Activated T-helper 1 cell treated with anti-CD3 and anti-CD28 coated beads, Interleukin-12 subunit alpha, Interleukin-12 subunit beta, Interleukin-2, Interleukin-4 antibody, amounts not matched to agents 30 ng/mL and 10 ng/mL and 1 ng/mL, durations not matched to agents 14 hours and 24 hours and 36 hours (primary cell): Measurements from ENCODE around the gene C2orf15. TPM values are rescaled to one million over a fixed set of nuclear protein-coding genes. Genes with fewer than 3 reads are reported as not detected.
A peak's percentile ranks its signal among the peaks of the same experiment; 100 is the strongest.

Source experiments
- DNase-seq: peaks from one replicate; pipeline ENCODE4 v3.0.0; 2021; ENCODE audit warnings: low spot score
- H3K27ac Mint-ChIP-seq: one replicate; pipeline ENCODE4 v1.8.0; 2021; ENCODE audit warnings: mild to moderate bottlenecking, mixed read lengths
- H3K27me3 Mint-ChIP-seq: one replicate; pipeline ENCODE4 v1.8.0; 2022; ENCODE audit warnings: mild to moderate bottlenecking, moderate library complexity, mixed read lengths; ENCODE audit not compliant: insufficient read depth
- H3K36me3 Mint-ChIP-seq: one replicate; pipeline ENCODE4 v1.8.0; 2021; ENCODE audit warnings: low read depth, mixed read lengths
- H3K4me1 Mint-ChIP-seq: one replicate; pipeline ENCODE4 v1.8.0; 2021; ENCODE audit warnings: low read depth, mixed read lengths
- H3K4me3 Mint-ChIP-seq: one replicate; pipeline ENCODE4 v1.8.0; 2021; ENCODE audit warnings: mild to moderate bottlenecking, moderate library complexity, mixed read lengths
- H3K9me3 Mint-ChIP-seq: one replicate; pipeline ENCODE4 v1.8.0; 2021; ENCODE audit warnings: mixed read lengths
- intact Hi-C: fragments of 100-400 bp; cut with micrococcal nuclease; formaldehyde crosslinking; loops from one replicate; pipeline ENCODE4 v1.15.1; 2024
- total RNA-seq: library from RNA; stranded (reverse); gene quantifications from 2 replicates; pipeline ENCODE4 v1.2.3, GENCODE V29; 2022

The C2orf15 gene
- total RNA-seq, 1 donor from 2014 or later, result not detected

- H3K4me1 Mint-ChIP-seq, result peaks cover 10% of the 10 kb centered on the region
- no peak for DNase-seq
- peaks cover 14% of the 10 kb centered on the region for H3K27me3 Mint-ChIP-seq
- H3K36me3 Mint-ChIP-seq, result no peaks in the 10 kb centered on the region
- peak overlapping the region; percentile 96 for H3K4me3 Mint-ChIP-seq
- no peaks in the 10 kb centered on the region for H3K9me3 Mint-ChIP-seq
- intact Hi-C loops, result loop anchor here (1.0 to 5.0 kb wide), 6 partner anchors 14 to 1478 kb away; partner anchors contain the start of genes ACTR1B, LIPT1, MITD1 and MRPL30
- H3K27ac Mint-ChIP-seq, result peak overlapping the region; percentile 65
Observed at GRCh38 chr2:99140860-99141109, 722 bp upstream of the C2orf15 start.

- intact Hi-C loops, result loop anchor here (5.0 to 10.0 kb wide), 4 partner anchors 376 to 1153 kb away; partner anchors contain the start of genes INPP4A and TMEM131
- H3K4me3 Mint-ChIP-seq, result no peak overlapping the region
- H3K27me3 Mint-ChIP-seq, result peaks cover 2% of the 10 kb centered on the region
- H3K36me3 Mint-ChIP-seq, result peaks cover 3% of the 10 kb centered on the region
- no peaks in the 10 kb centered on the region for H3K9me3 Mint-ChIP-seq
- peaks cover 13% of the 10 kb centered on the region for H3K4me1 Mint-ChIP-seq
- no peak overlapping the region for H3K27ac Mint-ChIP-seq
- DNase-seq, result no peak
Observed at GRCh38 chr2:99150706-99151105, 9.2 kb downstream of the C2orf15 start.

GRCh38 chr2:99152199-99152895, 10.8 kb downstream of the C2orf15 start:
- H3K27ac Mint-ChIP-seq, result no peak overlapping the region
- H3K9me3 Mint-ChIP-seq, result no peaks in the 10 kb centered on the region
- no peak for DNase-seq
- peaks cover 6% of the 10 kb centered on the region for H3K36me3 Mint-ChIP-seq
- no peak overlapping the region for H3K4me3 Mint-ChIP-seq
- H3K4me1 Mint-ChIP-seq, result peaks cover 28% of the 10 kb centered on the region
- peaks cover 2% of the 10 kb centered on the region for H3K27me3 Mint-ChIP-seq
- intact Hi-C loops, result loop anchor here (5.0 to 10.0 kb wide), 4 partner anchors 378 to 1155 kb away; partner anchors contain the start of genes INPP4A and TMEM131

GRCh38 chr2:99153921-99154604, 12.6 kb downstream of the C2orf15 start:
- peaks cover 31% of the 10 kb centered on the region for H3K4me1 Mint-ChIP-seq
- no peaks in the 10 kb centered on the region for H3K27me3 Mint-ChIP-seq
- intact Hi-C loops, result loop anchor here (1.0 to 10.0 kb wide), 9 partner anchors 13 to 1157 kb away; partner anchors contain the start of genes C2orf15, COA5, INPP4A and MITD1
- no peaks in the 10 kb centered on the region for H3K9me3 Mint-ChIP-seq
- peak overlapping the region; percentile 95 for H3K27ac Mint-ChIP-seq
- peaks cover 8% of the 10 kb centered on the region for H3K36me3 Mint-ChIP-seq
- no peak for DNase-seq
- H3K4me3 Mint-ChIP-seq, result no peak overlapping the region

- Mint-ChIP-seq H3K36me3 (peaks cover 12% of the 10 kb centered on the region), H3K27ac (peak within 1 kb of the TSS; percentile 95), H3K4me3 (no peak within 1 kb of the TSS), H3K9me3 (no peaks in the 10 kb centered on the region), H3K4me1 (peaks cover 31% of the 10 kb centered on the region), H3K27me3 (no peaks in the 10 kb centered on the region)
- intact Hi-C loops, result loop anchor here (1.0 to 10.0 kb wide), 9 partner anchors 14 to 1158 kb away; partner anchors contain the start of genes C2orf15, COA5, INPP4A and MITD1
- DNase-seq, result peak; percentile 92
Observed at GRCh38 chr2:99154643-99155536, 13.4 kb downstream of the C2orf15 start, which contains the start of the genes LIPT1 and TSGA10. LIPT1 (plus strand) TSS chr2:99154967; CDS start chr2:99161958, 6,991 bp downstream. TSGA10 (minus strand) TSS chr2:99154942; CDS start chr2:99109439, 45,503 bp downstream.

- Mint-ChIP-seq H3K27ac (no peak overlapping the region), H3K9me3 (no peaks in the 10 kb centered on the region), H3K4me1 (peaks cover 25% of the 10 kb centered on the region), H3K4me3 (no peak overlapping the region), H3K27me3 (no peaks in the 10 kb centered on the region), H3K36me3 (peaks cover 12% of the 10 kb centered on the region)
- intact Hi-C loops, result loop anchor here (10.0 kb wide), 2 partner anchors 382 to 712 kb away; partner anchors contain the start of gene INPP4A
- DNase-seq, result no peak
Observed at GRCh38 chr2:99156891-99157290, 15.4 kb downstream of the C2orf15 start.

GRCh38 chr2:99158599-99158998, 17.1 kb downstream of the C2orf15 start:
- Mint-ChIP-seq H3K36me3 (peaks cover 14% of the 10 kb centered on the region), H3K4me1 (peaks cover 25% of the 10 kb centered on the region), H3K27me3 (no peaks in the 10 kb centered on the region), H3K27ac (no peak overlapping the region), H3K9me3 (no peaks in the 10 kb centered on the region), H3K4me3 (no peak overlapping the region)
- no peak for DNase-seq
- intact Hi-C loops, result loop anchor here (10.0 kb wide), 2 partner anchors 384 to 714 kb away; partner anchors contain the start of gene INPP4A

- H3K36me3 Mint-ChIP-seq, result peaks cover 21% of the 10 kb centered on the region
- H3K27me3 Mint-ChIP-seq, result no peaks in the 10 kb centered on the region
- H3K4me3 Mint-ChIP-seq, result no peak overlapping the region
- intact Hi-C loops, result loop anchor here (10.0 kb wide), 2 partner anchors 385 to 715 kb away; partner anchors contain the start of gene INPP4A
- H3K9me3 Mint-ChIP-seq, result no peaks in the 10 kb centered on the region
- no peak for DNase-seq
- no peak overlapping the region for H3K27ac Mint-ChIP-seq
- peaks cover 25% of the 10 kb centered on the region for H3K4me1 Mint-ChIP-seq
Observed at GRCh38 chr2:99159594-99159993, 18.1 kb downstream of the C2orf15 start.

GRCh38 chr2:99166218-99166617, 24.7 kb downstream of the C2orf15 start:
- Mint-ChIP-seq H3K4me1 (peaks cover 15% of the 10 kb centered on the region), H3K9me3 (no peaks in the 10 kb centered on the region), H3K27me3 (no peaks in the 10 kb centered on the region), H3K27ac (peak overlapping the region; percentile 11), H3K36me3 (peaks cover 40% of the 10 kb centered on the region), H3K4me3 (no peak overlapping the region)
- DNase-seq, result no peak
- intact Hi-C loops, result no loop called here

- no peaks in the 10 kb centered on the region for H3K9me3 Mint-ChIP-seq
- DNase-seq, result no peak
- H3K27me3 Mint-ChIP-seq, result no peaks in the 10 kb centered on the region
- intact Hi-C loops, result no loop called here
- no peak overlapping the region for H3K4me3 Mint-ChIP-seq
- no peak overlapping the region for H3K27ac Mint-ChIP-seq
- H3K36me3 Mint-ChIP-seq, result peaks cover 42% of the 10 kb centered on the region
- peaks cover 26% of the 10 kb centered on the region for H3K4me1 Mint-ChIP-seq
Observed at GRCh38 chr2:99169534-99169933, 28.0 kb downstream of the C2orf15 start.

- Mint-ChIP-seq H3K9me3 (no peaks in the 10 kb centered on the region), H3K27ac (no peak overlapping the region), H3K4me3 (no peak overlapping the region), H3K36me3 (peaks cover 40% of the 10 kb centered on the region), H3K4me1 (peaks cover 37% of the 10 kb centered on the region), H3K27me3 (no peaks in the 10 kb centered on the region)
- no peak for DNase-seq
- intact Hi-C loops, result no loop called here
Observed at GRCh38 chr2:99171377-99172140, 30.1 kb downstream of the C2orf15 start.
